Activated naive CD8-positive, alpha-beta T cell treated with anti-CD3 and anti-CD28 coated beads, Interleukin-2, amount 50 U/mL, for 24 hours (primary cell): ENCODE measurements around the gene CUBN.

Experiments
- ATAC-seq: fragments of 150-1000 bp; cut with Tn5 transposase; one replicate; pipeline ENCODE4 v1.10.0; 2021
- DNase-seq: peaks from one replicate; pipeline ENCODE4 v3.0.0; 2021
- H3K27ac Mint-ChIP-seq: one replicate; pipeline ENCODE4 v1.8.0; 2021; ENCODE audit warnings: mild to moderate bottlenecking, mixed read lengths
- H3K27me3 Mint-ChIP-seq: one replicate; pipeline ENCODE4 v1.8.0; 2021; ENCODE audit warnings: mixed read lengths
- H3K36me3 Mint-ChIP-seq: one replicate; pipeline ENCODE4 v1.8.0; 2021; ENCODE audit warnings: low read depth, mixed read lengths
- H3K4me1 Mint-ChIP-seq: one replicate; pipeline ENCODE4 v1.8.0; 2021; ENCODE audit warnings: mixed read lengths
- H3K4me3 Mint-ChIP-seq: one replicate; pipeline ENCODE4 v1.8.0; 2021; ENCODE audit warnings: mild to moderate bottlenecking, moderate library complexity, mixed read lengths
- H3K9me3 Mint-ChIP-seq: one replicate; pipeline ENCODE4 v1.8.0; 2021; ENCODE audit warnings: mixed read lengths

Gene CUBN

DNA sequence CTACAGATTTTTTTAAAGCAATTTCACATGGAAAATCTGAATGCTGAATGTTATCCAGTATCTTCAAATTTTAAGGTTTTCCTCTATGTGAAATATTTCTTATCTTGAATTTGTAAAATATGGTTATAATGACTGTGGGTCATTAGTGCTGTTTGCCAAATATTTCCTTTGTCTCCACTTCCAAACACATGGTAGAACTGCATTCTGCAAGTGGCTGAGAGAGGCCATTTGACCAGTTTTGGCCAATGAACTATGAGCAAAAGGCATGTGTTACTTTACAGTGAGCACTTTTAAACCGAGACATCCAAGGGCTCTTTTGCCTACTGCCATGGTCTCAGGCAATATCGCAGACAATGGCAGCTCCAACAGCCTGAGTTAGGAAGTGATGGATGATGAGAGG lies 195.2 kb downstream of the CUBN start:
- Mint-ChIP-seq H3K4me1 (peaks cover 9% of the 10 kb centered on the region), H3K36me3 (no peaks in the 10 kb centered on the region), H3K4me3 (no peak overlapping the region), H3K27ac (no peak overlapping the region), H3K9me3 (no peaks in the 10 kb centered on the region), H3K27me3 (no peaks in the 10 kb centered on the region)
- DNase-seq = no peak
- ATAC-seq = no peak

DNA sequence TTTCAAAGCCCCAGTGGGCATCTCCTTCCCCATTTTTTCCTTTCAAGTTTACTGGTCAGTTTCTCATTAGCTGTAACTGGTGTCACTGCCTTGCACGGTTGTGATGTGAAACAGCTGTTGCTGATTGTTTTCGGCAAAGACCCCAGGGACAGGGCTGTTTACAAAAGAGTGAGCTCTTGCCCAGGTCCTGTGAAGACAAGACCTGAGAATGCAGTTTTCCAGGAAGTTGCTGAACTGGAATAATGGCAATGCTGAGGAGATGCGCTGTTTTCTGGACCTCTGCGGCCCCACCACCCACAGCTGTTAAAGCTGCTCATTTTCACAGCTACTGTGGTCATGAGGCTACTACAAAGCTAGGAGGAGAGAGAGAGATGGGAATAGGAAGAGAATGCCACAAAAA lies 195.8 kb downstream of the CUBN start:
- H3K4me3 Mint-ChIP-seq = no peak overlapping the region
- H3K4me1 Mint-ChIP-seq = peaks cover 9% of the 10 kb centered on the region
- DNase-seq (no peak), ATAC-seq (no peak)
- H3K36me3 Mint-ChIP-seq = no peaks in the 10 kb centered on the region
- H3K27ac Mint-ChIP-seq = no peak overlapping the region
- no peaks in the 10 kb centered on the region for H3K27me3 Mint-ChIP-seq
- no peaks in the 10 kb centered on the region for H3K9me3 Mint-ChIP-seq

DNA sequence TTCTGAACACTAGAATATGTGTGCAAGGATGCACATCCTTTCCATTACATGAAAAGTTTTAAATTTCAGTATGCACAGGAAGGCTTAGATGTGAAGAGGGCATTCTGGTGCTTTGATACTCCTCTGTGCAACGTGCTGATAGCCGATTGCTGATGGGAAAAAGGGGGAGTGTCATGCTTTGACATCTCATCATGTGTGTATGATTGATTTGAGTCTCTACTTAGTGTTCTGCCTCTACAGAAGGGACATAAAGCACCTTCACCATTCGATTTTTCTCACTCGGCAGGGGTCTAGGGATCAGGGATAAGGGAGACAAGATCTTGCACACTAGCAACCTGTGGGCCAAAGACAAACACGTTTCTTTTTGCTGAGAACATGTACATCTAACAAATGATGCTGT lies 197.7 kb downstream of the CUBN start:
- Mint-ChIP-seq H3K4me3 (no peak overlapping the region), H3K27ac (no peak overlapping the region), H3K27me3 (no peaks in the 10 kb centered on the region), H3K9me3 (no peaks in the 10 kb centered on the region), H3K36me3 (no peaks in the 10 kb centered on the region), H3K4me1 (peaks cover 9% of the 10 kb centered on the region)
- DNase-seq = no peak
- no peak for ATAC-seq

DNA sequence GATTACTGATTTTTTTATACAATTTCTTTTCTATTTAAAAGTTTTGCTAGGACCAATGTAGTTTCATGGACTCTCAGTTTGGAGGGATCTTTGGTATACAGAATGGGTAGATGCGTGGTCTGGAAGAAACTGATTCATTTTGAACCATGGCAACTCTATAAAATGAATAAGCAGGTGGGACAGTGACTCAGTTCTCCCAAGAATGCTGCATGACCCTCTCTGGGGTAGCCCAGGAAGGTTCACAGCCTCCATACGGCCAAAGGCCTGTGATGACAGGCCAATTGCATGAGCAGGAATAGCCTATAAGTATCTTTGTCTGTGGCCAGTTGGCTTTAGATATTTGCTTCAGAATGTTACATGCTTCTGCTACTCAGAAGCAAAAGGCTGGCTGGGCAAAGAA lies 199.1 kb downstream of the CUBN start:
- ATAC-seq = peak; percentile 91
- H3K36me3 Mint-ChIP-seq = no peaks in the 10 kb centered on the region
- H3K4me1 Mint-ChIP-seq = peaks cover 9% of the 10 kb centered on the region
- H3K27me3 Mint-ChIP-seq = no peaks in the 10 kb centered on the region
- no peak overlapping the region for H3K27ac Mint-ChIP-seq
- H3K4me3 Mint-ChIP-seq = no peak overlapping the region
- no peaks in the 10 kb centered on the region for H3K9me3 Mint-ChIP-seq
- DNase-seq = peak; percentile 14

DNA sequence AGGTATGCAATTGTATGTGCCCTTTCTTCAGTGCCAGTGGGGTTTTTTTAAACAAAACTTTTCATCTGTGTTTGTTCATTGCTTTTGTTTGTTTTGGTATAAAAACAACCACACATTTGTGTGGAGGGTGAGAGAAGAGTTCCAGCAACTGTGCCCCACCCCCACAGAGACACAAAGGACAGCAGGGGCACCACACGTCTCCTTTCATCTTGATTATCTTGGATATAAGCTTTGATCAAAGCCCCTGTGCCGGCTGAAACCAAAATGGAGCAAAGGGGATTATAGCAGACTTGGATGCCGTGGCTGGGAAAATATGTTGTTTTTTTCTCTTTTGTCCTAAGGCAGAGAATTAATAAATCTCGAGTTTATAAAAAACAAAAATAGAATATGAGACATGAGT lies 200.5 kb downstream of the CUBN start:
- Mint-ChIP-seq H3K9me3 (no peaks in the 10 kb centered on the region), H3K36me3 (no peaks in the 10 kb centered on the region), H3K27me3 (no peaks in the 10 kb centered on the region), H3K4me1 (peaks cover 9% of the 10 kb centered on the region), H3K27ac (no peak overlapping the region), H3K4me3 (no peak overlapping the region)
- ATAC-seq = no peak
- DNase-seq = no peak

DNA sequence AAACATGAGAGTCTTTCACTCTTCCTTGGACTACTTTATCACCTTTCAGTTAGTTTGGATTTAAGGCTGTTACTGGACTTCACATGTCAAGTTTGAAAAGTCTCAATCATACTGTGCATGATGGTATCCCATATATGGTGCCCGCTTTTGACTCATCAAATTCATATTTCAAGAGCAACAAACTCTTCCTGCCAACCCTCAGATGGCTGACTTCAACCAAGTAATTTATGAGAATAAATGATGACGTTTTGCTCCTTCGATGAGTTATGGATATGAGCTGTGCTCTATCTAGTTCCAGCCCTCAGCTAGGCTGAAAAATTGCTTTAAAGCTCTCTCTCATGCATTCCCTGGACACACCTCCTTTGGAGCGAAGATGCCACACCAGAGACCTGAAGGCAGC lies 202.1 kb downstream of the CUBN start:
- Mint-ChIP-seq H3K4me1 (peaks cover 9% of the 10 kb centered on the region), H3K36me3 (no peaks in the 10 kb centered on the region), H3K27me3 (no peaks in the 10 kb centered on the region), H3K27ac (no peak overlapping the region), H3K9me3 (no peaks in the 10 kb centered on the region), H3K4me3 (no peak overlapping the region)
- ATAC-seq = no peak
- no peak for DNase-seq

DNA sequence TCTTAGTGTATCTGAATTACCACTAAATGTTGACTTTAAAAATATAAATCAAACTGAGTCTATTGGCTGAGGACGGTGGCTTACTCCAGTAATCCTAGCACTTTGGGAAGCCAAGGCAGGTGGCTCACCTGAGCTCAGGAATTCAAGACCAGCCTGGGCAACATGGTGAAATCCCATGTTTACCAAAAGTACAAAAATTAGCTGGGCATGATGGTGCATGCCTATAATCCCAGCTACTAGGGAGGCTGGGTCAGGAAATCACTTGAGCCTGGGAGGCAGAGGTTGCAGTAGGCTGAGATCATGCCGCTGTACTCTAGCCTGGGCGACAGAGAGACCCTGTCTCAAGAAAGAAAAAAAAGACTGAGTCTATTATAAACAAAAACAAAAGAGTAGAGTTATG lies 205.9 kb downstream of the CUBN start:
- no peak overlapping the region for H3K27ac Mint-ChIP-seq
- H3K4me1 Mint-ChIP-seq = no peaks in the 10 kb centered on the region
- H3K27me3 Mint-ChIP-seq = no peaks in the 10 kb centered on the region
- ATAC-seq (no peak), DNase-seq (no peak)
- H3K36me3 Mint-ChIP-seq = no peaks in the 10 kb centered on the region
- no peaks in the 10 kb centered on the region for H3K9me3 Mint-ChIP-seq
- no peak overlapping the region for H3K4me3 Mint-ChIP-seq

DNA sequence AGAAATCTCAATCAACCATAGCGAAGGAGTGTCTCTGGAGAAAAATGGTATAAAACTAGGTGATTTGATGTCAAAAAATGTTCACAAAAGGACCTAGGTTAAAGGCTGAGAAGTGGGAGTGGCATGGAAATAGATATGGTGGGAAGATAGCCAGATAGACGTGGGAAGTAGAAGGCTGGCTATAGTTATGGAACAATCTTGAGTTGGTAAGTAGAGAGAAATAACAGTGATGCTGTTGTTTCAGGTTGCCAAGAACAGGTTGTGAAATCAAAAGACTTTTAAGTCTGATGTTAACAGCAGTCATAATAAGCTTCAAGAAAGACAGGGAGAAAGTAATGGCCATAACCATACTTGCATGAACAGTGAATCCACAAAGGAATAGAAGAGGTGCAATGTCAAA lies 206.3 kb downstream of the CUBN start:
- DNase-seq (no peak), ATAC-seq (no peak)
- Mint-ChIP-seq H3K36me3 (no peaks in the 10 kb centered on the region), H3K27ac (no peak overlapping the region), H3K4me1 (no peaks in the 10 kb centered on the region), H3K4me3 (no peak overlapping the region), H3K27me3 (no peaks in the 10 kb centered on the region), H3K9me3 (no peaks in the 10 kb centered on the region)

DNA sequence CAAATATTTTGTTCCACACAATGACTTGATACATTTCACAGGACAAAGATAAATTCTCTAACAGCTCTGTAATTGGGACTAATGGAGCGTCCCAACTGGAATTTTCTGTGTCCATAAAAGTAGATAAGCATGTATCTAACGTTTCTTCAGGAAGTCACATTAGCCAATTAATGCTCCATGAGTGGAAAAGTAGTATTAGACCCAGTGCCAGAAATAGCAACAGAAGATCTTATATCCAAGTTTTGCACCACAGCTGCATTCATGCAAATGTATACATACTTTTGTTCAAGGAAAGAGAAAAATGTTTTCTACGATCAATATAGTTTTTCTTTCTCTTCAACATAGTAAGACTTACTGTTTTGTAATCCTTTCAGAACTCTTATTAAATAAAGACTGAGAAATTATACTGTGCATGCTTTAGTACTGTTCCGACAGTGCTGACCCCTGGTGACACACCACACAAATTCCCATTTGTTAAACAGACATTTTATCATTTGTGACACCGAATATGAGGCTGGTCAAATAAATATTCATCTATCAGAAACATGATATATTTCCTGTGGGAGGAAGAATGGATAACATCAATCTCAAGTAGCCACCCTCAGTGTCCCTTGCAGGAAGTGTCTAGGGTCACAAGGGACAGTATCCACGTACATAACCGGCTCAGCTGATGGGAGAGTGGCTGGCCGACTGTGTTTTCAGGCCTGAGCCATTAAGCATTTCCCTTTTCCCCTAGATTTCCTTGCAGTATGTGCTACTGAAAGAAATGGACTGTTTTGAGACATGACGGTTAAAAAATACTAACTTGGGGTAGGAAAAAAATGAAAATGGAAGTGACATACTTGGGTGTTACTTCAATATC lies 210.3 kb downstream of the CUBN start:
- H3K4me1 Mint-ChIP-seq = no peaks in the 10 kb centered on the region
- no peak overlapping the region for H3K27ac Mint-ChIP-seq
- H3K9me3 Mint-ChIP-seq = no peaks in the 10 kb centered on the region
- H3K4me3 Mint-ChIP-seq = no peak overlapping the region
- ATAC-seq (no peak), DNase-seq (no peak)
- H3K36me3 Mint-ChIP-seq = peaks cover 7% of the 10 kb centered on the region
- no peaks in the 10 kb centered on the region for H3K27me3 Mint-ChIP-seq

DNA sequence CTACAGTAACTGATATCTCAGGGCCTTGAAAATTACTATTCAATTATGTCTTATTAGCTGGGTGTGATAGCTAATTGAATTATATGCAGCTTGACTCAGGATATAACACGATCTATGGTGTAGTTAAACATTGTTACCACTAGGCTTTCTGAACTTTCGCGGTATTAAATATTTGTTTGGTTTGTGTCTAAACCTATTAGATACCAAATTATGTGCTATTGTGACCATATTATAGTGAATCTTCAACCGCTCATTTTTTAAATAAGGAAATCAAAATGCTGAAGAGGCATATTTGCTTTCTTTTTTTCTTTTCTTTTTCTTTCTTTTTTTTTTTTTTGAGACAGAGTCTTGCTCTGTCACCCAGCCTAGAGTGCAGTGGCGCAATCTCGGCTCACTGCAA lies 213.1 kb downstream of the CUBN start:
- no peak for DNase-seq
- Mint-ChIP-seq H3K4me3 (no peak overlapping the region), H3K27me3 (no peaks in the 10 kb centered on the region), H3K9me3 (no peaks in the 10 kb centered on the region), H3K27ac (no peak overlapping the region), H3K36me3 (peaks cover 7% of the 10 kb centered on the region), H3K4me1 (no peaks in the 10 kb centered on the region)
- no peak for ATAC-seq

DNA sequence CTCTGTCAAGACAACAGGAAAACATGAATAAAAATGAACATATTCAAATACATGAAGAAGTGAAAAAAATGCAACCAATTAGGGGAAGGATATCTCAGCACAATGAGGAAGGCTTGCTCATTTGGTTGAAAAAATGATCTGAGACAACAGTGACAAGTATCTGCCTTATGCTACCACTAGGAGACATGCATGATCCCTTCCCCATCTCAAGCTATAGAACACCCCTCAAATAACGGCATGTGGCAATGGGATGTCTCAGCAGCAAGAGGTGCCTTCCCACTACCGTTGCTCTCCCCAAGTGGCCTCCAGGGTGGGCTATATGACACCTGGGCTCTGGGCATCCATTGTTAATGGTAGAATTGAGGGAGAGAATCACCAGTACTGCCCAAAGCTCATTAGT lies 214.3 kb downstream of the CUBN start:
- Mint-ChIP-seq H3K9me3 (no peaks in the 10 kb centered on the region), H3K4me1 (peaks cover 5% of the 10 kb centered on the region), H3K27me3 (no peaks in the 10 kb centered on the region), H3K27ac (no peak overlapping the region), H3K36me3 (peaks cover 7% of the 10 kb centered on the region), H3K4me3 (no peak overlapping the region)
- ATAC-seq (no peak), DNase-seq (no peak)

DNA sequence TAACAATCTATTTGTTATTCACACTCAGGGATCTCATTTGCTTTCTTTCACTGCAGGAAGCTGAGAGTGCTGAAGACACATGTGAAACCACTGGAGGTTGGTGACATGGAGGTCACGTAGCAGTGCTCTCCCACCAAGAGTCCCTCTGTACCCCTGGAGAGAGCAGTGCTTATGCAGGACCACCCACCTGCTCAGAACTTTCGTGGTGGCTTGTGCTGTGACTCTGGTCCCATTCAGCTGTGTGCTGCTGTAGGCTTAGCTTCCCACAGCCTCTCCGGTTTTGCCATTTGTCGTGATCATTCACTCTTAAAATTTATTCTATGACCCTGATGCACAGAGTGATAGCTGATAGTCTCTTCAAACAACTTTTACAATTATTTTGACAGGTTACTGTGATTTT lies 216.3 kb downstream of the CUBN start:
- no peaks in the 10 kb centered on the region for H3K9me3 Mint-ChIP-seq

DNA sequence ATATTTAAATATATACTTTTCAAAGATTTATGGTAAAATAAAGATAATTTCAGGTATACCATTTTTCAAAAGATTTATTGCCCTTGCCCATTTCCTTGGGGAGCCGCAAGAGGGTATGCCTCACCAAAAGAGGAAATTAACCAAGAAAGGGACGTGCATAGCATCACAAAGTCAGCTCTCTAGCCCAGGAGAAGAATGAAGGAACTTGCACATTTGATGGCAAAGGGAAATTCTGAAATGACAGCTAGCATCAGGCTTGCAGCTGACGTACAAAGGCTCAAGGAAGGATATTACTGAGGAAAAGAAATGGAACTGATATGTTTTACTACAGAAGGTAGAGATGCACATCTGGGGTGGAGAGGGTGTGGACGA lies 218.8 kb downstream of the CUBN start:
- no peak overlapping the region for H3K27ac Mint-ChIP-seq
- DNase-seq = no peak
- ATAC-seq = no peak
- H3K9me3 Mint-ChIP-seq = no peaks in the 10 kb centered on the region
- H3K4me3 Mint-ChIP-seq = no peak overlapping the region
- H3K27me3 Mint-ChIP-seq = no peaks in the 10 kb centered on the region
- H3K4me1 Mint-ChIP-seq = peaks cover 14% of the 10 kb centered on the region
- H3K36me3 Mint-ChIP-seq = peaks cover 7% of the 10 kb centered on the region

More for the DNA sequence above, 216.3 kb downstream of the CUBN start:
- H3K36me3 Mint-ChIP-seq = peaks cover 7% of the 10 kb centered on the region
- ATAC-seq = no peak
- H3K4me3 Mint-ChIP-seq = no peak overlapping the region
- H3K27ac Mint-ChIP-seq = no peak overlapping the region
- H3K4me1 Mint-ChIP-seq = peaks cover 9% of the 10 kb centered on the region
- no peaks in the 10 kb centered on the region for H3K27me3 Mint-ChIP-seq
- no peak for DNase-seq

DNA sequence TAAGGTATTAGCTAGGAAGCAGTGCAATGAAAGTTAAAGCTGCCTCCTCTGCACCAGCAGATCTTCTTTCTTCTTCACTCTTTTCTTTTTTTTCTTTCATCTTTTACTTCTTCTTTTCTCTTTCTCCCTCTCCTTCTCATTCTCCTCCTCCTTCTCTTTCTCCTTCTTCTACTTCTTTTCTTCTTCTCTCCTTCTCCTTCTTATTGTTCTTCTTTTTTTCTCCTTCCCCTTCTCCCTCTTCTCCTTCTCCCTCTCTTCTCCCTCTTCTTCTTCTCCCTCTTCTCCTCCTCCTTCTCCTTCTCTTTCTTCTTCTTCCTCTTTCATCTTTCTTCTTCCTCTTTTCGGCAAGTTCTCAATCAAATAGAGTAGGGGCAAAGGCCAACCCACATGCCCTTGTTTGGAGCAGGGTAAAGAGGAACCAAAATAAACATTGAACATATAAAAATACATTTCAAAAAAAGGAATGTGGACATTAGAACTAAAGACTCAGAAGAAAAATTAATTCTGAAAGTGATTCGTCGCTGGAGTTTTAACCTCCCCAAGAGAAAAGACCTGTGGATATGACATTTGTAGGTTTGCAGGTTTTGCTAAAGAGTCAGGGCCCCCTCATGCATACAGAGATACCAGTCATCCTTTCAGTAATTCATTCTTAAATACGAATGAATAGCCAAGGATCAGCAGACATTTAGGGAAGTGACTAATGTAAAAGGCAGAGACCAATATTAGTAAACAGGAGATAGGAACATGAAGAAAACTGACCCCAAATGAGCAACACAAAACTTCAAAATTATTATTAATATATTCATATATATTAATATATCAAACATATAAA lies 219.4 kb downstream of the CUBN start:
- H3K27ac Mint-ChIP-seq = no peak overlapping the region
- ATAC-seq = no peak
- H3K27me3 Mint-ChIP-seq = no peaks in the 10 kb centered on the region
- peaks cover 14% of the 10 kb centered on the region for H3K4me1 Mint-ChIP-seq
- no peak for DNase-seq
- peaks cover 6% of the 10 kb centered on the region for H3K36me3 Mint-ChIP-seq
- H3K9me3 Mint-ChIP-seq = no peaks in the 10 kb centered on the region
- H3K4me3 Mint-ChIP-seq = no peak overlapping the region

DNA sequence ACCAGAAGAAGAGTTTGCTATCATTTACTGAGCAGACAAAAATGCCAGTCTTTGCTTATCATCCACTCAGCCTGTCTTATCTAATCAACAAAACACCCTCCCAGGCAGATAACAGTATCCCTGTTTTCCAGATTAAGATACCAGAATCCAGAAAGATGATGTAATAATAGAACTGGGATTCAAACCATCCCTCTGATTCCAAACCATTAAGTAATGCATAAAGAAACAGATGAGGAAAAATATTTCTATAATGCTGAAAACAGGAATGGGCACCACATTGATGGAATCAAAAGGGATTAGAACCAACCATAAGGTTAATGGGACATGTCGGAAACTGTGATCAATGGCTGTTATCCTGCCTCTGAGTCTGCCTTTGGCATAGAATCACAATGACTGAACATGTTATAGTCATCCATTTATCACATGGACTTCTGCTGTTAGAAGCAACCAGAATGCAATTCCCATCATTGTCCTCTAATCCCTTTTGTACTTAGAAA lies 220.3 kb downstream of the CUBN start:
- Mint-ChIP-seq H3K4me3 (no peak overlapping the region), H3K27me3 (no peaks in the 10 kb centered on the region), H3K4me1 (peaks cover 14% of the 10 kb centered on the region), H3K27ac (no peak overlapping the region), H3K9me3 (no peaks in the 10 kb centered on the region), H3K36me3 (no peaks in the 10 kb centered on the region)
- ATAC-seq (no peak), DNase-seq (no peak)
